ENCODE results near the gene RHCE.
"Not testable (repeated sequence)": the region's sequence is repeated elsewhere in the genome, so short reads cannot be mapped to it uniquely, and the experiment has no call there.

Gene RHCE

DNA sequence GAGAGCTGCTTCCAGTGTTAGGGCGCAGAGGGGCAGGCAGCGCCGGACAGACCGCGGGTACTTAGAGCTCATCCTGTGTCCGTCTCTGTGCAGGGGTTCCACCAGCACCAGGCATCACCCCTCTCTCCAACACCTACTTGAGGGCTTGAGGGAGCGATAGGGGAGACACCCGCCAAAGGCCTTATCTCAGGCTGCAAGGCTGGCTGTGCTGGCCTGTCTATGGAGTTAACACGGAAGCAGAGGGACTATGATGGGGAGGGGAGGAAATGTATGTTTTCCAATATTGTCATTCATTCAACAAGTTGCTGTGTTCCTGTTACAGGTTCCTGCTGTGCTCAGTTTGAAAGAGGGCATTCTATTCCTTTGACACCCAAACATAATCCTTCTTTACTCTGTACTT lies at the start of gene RHCE:
Gene RHCE (minus strand): TSS at position 111 of the 400 bp plus-strand sequence. CDS start 39 bp downstream, at position 72.
- DNase-seq (ENCODE audit: low spot score): not testable (repeated sequence)

DNA sequence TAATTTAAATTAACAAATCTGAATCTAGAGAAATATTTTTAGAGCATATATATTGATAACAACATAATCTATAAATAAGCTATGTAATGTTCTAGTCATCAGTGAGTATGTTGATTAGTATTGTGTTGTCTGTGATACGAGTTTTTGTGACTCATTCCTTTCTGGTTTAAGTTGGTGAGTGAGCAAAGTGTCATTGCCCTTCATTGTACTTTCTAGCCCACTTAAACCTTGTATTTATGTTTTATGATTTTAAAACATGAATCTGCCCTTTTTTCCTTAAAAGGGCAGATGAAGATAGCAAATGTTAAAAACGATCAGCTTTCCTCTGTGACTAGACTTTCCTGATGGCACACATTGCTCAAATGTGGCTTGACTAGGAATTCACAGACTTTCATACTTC lies 48.6 kb upstream of the RHCE start:
- DNase-seq (ENCODE audit: low spot score): no peak

DNA sequence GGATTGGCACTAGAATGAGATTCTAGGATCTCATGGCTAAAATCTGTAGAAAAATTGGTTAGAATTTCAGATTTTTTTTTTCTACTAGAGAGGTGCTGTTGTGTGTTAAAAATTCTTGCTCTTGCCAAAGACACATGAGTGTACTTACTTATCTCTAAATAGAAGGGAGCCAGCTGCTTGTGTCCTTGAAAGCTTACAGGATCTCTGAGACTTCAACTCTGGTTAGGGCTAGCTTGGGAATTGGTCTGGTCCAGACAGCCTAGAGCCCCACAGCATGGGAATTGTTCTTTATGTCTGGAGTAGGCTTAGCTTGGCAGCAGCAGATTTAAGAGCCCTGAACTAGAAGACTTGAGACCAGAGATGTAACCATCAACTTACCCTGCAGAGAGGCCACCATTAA lies 47.4 kb upstream of the RHCE start:
- no peak for DNase-seq (ENCODE audit: low spot score)

DNA sequence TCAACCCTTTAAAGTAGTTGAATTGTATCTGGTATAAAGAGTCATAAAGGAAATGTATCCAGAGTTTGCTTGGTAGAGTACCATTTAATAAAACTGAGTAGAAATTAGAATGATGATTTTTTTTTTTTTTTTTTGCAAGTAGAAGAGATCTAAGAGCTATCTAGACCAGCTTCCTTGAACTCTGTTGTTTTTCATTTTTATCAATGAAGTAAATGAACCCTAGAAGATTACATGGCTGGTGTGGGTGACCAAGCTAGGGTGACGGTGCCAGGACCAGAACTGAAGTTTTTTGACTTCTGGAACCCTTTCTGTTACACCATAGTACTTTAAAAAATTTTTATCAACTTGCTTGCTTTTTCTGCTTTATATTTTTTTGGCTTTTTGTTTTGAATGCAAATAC lies 47.0 kb upstream of the RHCE start:
- no peak for DNase-seq (ENCODE audit: low spot score)

DNA sequence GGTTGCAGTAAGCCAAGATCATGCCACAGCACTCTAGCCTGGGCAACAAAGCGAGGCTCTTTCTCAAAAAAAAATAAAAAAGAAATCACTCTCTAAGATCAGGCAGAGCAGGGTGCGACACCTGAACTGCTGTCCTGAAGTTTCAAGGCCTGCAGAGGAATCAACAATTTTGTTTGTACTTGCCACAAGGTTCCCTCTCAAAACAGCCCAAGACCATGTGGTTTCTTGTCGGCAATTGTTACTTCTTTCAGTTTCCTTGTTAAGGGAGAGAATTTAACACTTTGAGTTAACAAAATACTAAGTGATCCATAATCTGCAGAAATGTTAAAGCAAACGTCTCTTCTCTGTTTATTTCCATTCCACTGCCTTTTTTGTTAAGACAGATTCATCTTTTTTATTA lies 46.6 kb upstream of the RHCE start:
- no peak for DNase-seq (ENCODE audit: low spot score)

DNA sequence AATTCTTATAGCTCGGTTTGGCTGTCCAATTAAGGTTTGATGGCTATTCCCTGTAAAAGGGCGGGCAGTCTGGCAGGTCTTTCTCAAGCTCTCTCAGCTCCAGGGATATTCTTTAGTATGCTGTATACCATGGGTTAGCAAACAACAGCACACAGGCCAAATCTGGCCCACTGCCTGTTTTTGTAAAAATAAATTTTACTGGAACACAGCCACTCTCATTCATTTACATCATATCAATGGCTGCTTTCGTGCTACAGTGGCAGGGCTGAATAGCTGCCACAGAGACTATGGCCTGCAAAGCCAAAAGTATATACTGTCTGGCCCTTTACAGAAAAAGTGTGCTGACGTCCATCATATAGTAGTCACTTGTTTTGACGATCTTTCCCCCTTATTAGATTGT lies 42.1 kb upstream of the RHCE start:
- DNase-seq (ENCODE audit: low spot score): no peak

DNA sequence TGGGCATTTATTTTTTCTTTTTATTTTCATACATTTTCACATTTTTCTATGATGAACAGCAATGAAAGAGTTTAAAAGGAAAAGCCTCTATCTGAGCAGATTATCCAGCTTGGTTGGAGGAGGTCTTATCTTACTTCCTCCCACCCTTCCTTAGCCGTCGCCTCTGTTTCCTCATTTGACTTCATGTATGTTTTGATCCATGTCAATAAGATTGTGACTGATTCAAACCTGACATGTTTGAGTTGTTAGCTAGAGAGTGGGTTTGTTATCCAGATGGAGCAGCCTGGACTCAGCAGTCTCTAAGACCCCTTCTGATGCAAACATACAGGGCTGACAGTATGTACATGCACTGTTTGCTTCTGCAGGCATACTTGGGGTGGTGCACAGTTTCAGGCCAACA lies 41.2 kb upstream of the RHCE start:
- DNase-seq (ENCODE audit: low spot score): no peak

DNA sequence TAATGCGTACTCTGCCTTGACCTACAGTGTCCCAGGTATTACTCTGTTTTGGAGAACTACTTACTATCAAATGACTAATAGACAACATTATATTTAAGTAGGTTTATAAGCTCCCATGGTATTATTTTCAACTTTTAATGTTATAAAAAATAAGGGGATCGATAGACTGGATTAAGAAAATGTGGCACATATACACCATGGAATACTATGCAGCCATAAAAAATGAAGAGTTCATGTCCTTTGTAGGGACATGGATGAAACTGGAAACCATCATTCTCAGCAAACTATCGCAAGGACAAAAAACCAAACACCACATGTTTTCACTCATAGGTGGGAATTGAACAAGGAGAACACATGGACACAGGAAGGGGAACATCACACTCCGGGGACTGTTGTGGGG lies 40.2 kb upstream of the RHCE start:
- not testable (repeated sequence) for DNase-seq (ENCODE audit: low spot score)

DNA sequence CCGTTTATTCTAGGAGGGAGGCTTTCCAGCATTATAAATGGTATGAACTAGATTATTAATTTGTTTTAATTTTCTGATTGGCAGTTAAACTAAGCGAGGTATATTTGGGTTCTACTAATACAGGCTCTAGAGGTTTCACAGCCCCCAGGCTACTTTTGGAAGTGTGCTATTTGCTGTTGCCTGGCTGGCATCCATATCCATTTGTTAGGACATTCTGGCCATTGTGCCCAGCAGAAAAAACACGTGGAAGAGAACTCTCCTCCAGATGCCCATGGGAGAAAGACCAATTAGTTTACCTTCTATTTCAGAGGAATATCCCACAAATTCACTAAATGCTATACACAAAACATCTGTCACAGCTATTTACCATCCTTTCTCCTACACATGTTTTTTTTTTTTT lies 39.4 kb upstream of the RHCE start:
- DNase-seq (ENCODE audit: low spot score): no peak

DNA sequence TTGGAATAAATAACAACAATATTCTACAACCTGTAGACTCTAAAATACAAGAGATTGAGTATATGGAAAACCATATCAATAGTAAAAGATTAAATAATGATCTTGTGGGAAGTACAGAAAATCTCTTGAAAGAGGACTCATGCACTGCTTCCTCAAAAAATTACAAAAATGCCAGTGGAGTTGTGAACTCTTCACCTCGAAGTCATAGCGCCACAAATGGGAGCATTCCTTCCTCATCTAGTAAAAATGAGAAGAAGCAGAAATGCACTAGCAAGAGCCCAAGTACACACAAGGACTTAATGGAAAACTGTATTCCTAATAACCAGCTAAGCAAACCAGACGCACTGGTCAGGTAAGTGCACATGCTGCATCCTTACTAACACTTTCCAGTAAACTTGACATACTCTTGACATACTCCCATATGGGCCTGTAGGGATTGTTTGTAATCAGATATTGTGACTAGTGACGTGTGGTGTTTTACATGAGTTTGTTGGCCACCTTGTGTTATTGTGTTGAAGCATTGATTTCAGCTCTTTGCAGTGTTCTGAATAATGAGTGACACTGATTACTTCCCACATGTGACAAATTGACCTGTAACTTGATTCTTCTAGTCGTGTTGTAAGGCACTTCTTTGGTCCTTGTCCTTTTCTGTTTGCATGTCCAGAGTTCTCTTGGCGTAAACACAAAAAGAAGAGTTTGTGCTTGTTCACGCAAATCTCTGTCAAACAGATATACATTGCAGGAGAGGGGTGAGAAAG lies 38.1 kb upstream of the RHCE start:
- no peak for DNase-seq (ENCODE audit: low spot score)

DNA sequence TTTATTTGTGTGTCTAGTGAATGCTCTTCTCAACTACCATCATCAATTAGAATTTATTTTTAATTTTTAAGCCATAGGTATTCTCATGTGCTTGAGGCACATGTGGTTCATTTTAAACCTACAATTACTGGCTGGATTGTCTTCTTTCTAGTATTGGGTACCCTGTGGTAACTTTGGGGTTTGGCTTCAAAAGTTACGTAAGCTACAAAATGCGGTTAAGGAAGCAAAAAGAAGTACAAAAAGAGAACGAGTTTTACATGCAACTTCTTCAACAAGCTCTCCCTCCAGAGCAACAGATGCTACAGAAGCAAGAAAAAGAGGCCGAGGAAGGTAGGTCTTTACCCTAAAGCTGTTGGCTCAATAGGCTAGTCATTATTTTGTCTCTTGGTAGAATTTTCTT lies 35.9 kb upstream of the RHCE start:
- no peak for DNase-seq (ENCODE audit: low spot score)

DNA sequence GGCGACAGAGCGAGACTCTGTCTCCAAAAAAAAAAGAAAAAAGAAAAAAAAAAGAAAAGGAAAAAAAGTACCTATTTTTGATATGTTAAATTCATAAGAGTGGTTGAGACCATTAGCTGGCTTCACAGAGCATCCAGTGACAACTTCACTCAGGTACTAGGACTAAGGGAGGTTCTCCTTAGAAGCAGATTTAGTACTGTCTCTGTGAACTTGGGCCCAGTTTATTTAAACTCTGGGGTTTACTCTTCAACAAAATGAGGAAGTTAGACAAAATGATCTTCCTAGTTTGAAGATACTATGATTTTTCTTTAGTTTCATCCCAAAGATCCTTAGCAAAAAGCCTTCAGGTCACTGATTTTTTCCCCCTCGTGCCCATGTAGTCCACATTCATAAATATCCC lies 31.3 kb upstream of the RHCE start:
- DNase-seq (ENCODE audit: low spot score): no peak

DNA sequence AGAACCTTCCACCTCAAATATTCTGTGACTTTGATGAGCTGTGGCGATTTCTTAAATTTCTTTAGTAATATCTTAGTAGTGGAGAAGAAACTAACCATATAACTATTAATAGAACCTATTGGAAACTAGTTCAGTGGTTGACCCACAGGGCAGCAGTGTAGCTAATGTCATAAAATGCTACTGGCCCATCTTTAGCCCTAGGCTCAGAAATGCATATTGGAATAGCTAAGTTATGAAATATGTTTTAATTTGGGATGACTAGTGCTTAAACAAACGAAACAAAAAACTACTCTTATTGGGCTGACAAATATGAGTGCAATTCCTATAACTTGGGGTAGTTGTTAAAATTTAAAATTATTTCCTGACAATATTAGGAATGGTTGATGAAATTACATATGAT lies 30.3 kb upstream of the RHCE start:
- no peak for DNase-seq (ENCODE audit: low spot score)

DNA sequence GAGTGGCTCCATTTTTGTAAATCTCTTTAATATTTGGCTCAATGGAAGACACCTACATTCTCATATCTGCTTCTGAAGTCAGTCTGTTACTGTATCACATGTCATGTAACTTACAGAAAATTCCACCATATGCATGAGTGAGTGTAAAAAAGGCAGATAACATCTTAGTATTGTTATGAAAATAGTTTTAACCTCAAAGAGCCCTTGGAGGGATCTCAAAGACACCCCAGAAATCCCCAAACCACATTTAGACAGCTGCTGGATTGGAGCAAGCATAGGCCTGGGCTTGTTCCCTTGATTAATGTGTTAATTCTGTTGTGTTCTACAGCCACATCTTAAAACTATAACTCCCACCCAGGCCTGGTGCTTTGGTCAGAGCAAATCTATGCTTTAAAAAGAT lies 26.9 kb upstream of the RHCE start:
- no peak for DNase-seq (ENCODE audit: low spot score)

DNA sequence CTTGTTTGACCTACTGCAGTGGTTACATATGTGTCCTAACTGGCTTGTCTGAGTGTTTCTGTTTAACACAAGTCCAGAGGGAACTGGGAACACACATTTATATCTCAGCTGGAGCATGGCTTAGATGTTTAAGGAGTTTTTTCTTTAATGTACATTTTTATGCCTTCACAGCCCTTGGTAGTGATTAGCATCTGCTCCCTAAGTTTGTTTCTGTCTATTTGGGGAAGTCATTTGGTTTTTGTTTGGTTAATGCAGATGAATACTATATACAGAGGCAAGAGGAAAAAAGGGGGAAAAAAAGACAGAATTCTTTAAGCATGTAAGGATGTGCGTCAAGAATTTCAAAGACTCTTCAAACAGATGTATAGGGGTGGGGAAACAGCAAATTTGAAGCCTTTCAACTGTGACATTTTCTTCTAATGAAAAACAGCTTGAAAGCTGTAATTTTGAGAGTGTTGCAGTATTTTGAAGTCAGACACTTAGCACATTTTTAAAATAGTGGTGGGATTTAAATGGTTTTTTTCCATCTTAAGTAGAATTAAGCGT lies 25.4 kb upstream of the RHCE start:
- no peak for DNase-seq (ENCODE audit: low spot score)

DNA sequence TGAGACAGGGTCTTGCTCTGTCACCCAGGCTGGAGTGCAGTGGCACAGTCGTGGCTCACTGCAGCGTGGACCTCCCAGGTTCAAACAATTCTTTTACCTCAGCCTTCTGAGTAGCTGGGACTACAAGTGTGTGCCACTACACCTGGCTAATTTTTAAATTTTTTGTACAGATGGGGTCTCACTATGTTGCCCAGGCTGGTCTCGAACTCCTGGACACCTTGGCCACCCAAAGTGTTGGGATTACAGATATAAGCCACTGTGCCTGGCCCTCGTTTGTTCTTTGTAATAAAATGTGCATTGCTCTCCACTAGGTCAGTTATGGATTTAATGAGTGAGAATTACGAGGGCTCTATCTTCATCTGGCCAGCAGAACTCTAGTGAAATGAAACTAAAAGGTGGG lies 24.0 kb upstream of the RHCE start:
- not testable (repeated sequence) for DNase-seq (ENCODE audit: low spot score)

DNA sequence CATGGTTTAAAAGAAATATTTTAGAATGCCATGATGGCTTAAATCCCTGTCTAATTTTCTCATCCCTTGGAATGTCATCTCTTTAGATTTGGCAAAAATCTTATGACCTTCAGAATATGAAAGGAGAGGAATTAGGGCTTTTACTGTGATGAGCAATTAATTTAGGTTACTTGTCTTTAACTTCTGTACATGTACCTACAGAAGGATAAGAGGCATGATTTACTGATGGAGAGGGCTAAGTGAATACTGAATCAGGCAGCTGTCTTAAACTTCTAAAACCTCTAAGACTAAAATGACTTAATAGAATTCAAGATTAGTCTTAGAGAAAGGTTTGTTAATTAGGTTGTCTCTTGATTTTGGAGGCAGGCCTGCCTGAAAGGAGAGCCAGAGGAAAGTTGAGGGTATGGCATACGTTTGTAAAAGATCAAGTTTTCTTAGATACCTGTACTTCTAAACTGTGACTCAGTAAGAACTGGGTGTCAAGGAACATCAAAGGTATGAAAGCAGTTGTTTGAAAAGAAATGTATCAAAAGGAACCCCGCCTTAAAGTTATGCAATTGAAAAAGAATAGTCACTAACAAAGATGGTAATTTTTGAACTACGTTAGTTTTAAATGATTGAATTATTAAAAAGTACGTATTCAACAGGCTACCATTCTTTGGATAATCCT lies 22.5 kb upstream of the RHCE start:
- DNase-seq (ENCODE audit: low spot score): no peak

DNA sequence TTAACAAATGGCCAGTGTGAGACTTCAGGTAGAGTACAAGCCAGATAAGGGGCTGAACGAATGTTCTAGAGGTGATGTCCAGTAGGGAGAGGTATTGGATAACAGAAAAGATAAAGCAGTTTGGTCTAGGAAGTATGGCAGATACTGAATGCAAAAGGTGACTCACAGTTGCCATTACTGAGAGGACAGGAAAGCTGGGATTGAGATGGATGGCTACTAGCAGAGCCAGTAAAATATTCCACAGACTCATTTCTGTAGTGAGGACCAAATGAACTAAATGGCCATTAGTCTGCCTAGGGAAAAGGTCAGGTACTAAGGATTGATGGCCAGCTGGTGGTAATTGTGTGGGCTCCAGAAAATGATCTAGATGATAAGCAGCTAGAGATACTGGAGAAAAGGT lies 21.6 kb upstream of the RHCE start:
- no peak for DNase-seq (ENCODE audit: low spot score)

DNA sequence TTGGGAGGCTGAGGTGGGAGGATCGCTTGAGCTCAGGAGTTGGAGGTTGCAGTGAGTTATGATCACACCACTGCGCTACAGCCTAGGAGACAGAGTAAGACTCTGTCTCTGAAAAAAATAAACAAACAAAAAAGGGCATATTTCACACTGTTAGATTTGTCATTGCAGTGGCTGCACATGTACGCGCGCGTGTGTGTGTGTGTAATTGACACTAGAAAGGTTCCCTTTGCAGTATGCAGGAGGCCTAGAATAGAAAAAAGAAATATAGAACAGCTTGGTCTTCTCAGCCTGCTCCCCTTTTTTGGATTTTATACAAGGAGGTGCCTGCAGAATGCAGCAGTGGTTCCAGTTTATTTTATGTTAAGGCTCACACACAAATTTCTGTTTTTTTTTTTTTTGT lies 18.7 kb upstream of the RHCE start:
- DNase-seq (ENCODE audit: low spot score): no peak

DNA sequence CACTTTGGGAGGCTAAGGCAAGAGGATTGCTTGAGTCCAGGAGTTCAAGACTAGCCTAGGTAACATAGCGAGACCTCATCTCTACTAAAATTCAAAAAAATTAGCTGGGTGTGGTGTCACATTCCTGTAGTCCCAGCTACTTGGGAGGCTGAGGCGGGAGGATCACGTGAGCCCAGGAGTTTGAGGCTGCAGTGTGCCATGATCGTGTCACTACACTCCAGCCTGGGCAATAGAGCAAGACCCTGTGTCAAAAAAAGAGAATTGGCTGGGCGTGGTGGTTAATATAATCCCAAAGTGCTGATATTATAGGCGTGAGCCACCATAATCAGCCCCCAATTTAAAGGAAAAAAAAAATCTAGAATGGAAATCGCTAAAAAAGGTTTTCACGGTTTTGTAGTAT lies 17.0 kb upstream of the RHCE start:
- no peak for DNase-seq (ENCODE audit: low spot score)

DNA sequence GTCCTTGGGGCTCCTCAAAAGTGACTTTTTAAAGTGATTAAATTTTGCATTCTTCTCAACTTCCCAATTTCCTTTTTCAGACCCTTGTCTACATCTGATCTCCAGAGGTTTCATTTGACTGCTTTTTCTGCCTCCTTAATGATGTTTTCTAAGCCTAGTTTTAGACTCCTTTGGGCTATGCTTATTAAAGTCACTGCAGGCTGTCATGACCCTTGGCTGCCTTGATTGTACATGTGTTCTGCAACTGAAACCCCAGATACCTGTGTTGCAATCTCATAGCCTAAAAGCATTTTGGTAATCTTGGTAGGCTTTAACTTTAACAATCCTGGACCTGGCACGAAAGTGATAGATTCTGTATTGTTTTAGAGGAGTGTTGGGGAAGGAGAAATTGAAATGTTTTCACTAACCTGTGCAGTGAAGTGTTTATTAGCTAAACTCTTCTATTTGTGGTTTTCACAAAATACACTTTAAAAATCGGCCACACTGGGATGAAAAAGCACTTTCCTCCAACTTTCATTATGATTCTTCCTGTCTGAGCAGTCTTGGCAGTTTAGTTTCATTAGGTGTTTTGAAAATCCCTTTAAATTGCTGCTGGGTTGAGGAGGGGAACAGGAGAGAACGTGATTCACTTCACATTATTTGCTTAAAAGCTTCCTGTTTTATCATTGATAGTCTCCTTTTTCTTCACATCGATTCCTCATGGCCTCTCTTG lies 14.9 kb upstream of the RHCE start:
- no peak for DNase-seq (ENCODE audit: low spot score)

DNA sequence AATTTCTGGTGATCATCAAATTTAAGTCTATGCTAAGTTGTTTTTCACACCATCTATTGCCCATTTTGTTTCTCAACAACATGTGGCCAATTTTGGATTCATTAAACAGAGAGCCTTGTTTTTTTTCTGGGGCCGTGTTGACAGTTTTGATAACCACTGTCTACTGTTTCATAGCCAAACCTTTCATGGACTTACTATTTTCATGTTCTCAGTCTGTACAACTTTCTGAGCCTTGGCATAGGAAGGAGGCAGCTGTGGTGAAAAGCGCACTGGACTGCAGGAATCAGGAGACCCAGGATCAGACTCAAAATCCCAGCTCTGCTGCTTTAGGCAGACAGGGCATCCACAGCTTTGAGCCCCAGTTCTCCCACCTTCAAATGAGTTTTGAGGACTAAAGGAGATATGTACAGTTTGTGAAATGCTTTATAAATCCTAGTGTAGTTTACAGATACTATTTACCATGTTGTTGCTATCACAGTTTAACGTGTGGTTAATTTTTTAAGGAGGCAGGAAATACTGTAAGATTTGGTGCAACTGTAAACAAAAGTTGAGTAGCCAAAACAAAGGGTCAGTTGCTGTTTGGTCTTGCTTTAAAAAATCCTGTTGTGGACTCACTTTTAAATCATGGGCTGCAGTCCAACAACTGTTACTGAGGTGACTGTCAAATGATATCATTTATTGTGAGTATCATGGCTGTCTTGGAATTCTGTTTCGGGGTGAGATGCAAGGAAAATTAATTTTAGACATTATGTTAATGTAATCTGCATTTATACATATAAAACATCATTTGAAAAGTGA lies 13.0 kb upstream of the RHCE start:
- peak; percentile 38 for DNase-seq (ENCODE audit: low spot score)

Data from Ammon's horn (tissue), 1 donor.